ENCODE measurements around the gene BLOC1S1. TPM values are rescaled to one million over a fixed set of nuclear protein-coding genes. Genes with fewer than 3 reads are reported as not detected.

Gene BLOC1S1
- 100 to 1,000 TPM; 193 to 251 (median 239) TPM for total RNA-seq

DNA sequence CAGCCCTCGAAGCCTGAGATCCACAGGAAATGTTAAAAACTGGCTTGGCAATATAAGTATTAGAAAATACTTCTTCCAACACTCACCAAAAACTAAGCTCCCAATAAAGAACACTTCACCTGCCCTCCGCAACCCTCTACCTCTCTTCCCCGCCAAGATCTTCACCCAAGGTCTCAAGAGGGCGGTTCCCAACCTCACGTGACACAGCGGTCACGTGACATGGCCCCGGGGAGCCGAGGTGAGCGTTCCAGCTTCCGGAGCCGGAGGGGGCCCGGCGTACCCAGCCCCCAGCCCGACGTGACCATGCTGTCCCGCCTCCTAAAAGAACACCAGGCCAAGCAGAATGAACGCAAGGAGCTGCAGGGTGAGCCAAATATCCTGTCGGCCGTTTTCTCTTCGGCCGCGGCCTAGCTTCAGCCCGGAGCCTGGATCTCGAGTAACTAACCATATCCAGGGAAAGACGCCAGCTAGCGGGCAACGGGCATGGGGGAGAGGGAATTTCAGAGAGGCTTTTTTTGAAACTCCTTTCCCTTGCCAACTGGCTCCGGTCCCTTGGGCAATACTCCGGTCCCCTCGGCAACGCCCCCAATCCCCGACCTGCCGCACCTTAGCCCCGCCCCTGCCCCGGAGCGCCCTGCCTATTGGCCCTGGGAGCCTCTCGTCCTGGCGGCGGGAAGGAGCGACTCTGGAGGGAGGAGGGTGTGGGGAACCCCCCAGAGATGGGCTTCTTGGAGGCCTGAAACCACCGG is at the start of gene BLOC1S1:
TSS of gene BLOC1S1 (plus strand) at position 214 of the 749 bp plus-strand sequence. CDS start at position 220, 6 bp downstream.
- TF ChIP-seq CTCF (IDR thresholded peaks at IDR 0.05; ENCODE audit: low read depth) = no peak

DNA sequence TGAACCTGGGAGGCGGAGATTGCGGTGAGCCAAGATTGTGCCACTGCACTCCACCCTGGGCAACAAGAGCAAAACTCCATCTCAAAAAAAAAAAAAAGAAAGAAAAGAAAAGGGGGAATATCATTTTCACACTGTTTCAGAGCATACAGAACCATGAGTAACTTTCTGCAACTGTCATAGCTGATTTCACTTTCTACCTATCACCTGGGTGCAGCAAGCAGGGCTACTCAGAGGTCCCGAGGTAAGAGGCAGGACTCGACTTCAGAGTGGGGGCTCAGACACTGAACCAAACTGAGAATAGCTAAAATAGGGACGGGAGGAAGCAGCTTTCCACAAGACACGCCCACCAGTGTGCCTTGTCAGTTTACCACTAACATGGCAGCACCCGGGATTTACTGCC is 49.3 kb upstream of the BLOC1S1 start:
- no peak for TF ChIP-seq CTCF (IDR thresholded peaks at IDR 0.05; ENCODE audit: low read depth)

GRCh38 chr12:55670276-55670675 is 45.6 kb upstream of the BLOC1S1 start:
- no peak for TF ChIP-seq CTCF (IDR thresholded peaks at IDR 0.05; ENCODE audit: low read depth)

DNA sequence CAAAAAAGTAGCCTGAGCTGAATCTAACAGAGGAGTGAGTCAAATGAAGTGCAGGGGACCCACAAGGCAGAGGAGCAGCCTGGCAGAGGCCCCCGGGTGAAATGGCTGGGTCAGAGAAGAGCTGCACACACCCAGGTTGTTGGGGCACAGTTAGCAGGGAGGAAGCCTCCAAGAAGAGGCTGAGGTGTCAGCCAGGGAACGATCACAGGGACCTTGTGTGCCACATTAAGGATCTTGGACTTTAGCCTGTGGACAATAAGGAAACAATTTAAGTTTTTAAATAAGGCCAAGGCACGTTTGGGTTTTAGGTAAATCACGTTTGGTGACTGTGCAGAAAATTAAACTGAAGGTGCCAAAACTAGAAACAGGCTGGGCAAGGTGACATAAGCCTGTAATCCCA is 44.1 kb upstream of the BLOC1S1 start:
- no peak for TF ChIP-seq CTCF (IDR thresholded peaks at IDR 0.05; ENCODE audit: low read depth)

DNA sequence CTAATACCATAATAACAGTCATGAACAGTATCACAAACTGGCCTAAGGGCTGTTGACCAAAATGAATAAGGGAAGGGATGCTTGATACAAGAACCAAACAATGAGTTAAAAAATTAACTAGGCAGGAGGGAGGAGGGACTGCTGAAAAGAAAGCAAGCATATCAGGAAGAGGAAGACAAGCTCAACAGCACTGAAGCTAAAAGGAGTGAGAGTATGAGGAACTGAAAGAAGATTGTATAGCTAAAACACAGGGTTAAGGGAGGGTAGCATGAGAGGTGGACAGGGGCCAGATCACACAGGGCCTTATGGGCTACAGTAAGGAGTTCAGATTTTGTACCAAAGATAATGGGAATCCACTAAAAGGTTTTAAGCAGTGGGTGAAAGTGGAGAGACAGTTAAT is 42.2 kb upstream of the BLOC1S1 start:
- TF ChIP-seq CTCF (IDR thresholded peaks at IDR 0.05; ENCODE audit: low read depth) = no peak

DNA sequence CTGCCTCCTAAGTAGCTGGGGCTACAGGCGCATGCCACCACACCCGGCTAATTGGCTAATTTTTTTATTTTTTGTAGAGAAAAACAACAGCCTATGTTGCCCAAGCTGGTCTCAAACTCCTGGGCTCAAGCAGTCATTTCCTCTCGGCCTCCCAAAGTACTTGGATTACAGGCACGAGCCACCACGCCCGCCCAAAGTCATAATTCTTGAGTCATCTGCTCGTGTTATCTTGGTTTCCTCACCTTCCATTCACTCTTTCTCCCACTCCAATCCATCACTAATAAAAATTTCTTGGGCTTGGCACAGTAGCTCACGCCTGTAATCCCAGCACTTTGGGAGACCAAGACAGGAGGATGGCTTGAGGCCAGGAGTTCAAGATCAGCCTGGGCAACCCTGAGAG is 40.2 kb upstream of the BLOC1S1 start:
- TF ChIP-seq CTCF (IDR thresholded peaks at IDR 0.05; ENCODE audit: low read depth) = no peak

DNA sequence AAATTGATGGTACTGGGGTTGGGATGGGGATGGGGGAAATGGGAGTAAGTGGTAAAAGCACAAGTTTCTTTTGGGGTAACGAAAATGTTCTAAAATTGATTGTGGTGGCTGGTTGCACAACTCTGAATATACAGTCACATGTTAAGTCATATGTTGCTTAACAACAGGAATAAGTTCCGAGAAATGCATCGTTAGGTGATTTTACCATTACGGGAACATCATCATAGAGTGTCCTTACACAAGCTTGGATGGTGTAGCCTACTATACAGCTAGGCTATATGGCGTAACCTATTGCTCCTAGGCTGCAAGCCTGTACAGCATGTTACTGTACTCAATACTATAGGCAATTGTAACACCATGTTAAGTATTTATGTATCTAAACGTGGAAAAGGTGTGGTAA is 39.1 kb upstream of the BLOC1S1 start:
- TF ChIP-seq CTCF (IDR thresholded peaks at IDR 0.05; ENCODE audit: low read depth) = no peak
